Measurements from ENCODE around the gene PPP4R1. TPM values are rescaled to one million over a fixed set of nuclear protein-coding genes. Genes with fewer than 3 reads are reported as not detected.

PPP4R1 gene
- polyA plus RNA-seq, 1 donor from 2014 or later: 127 TPM

GRCh38 chr18:9596843-9597526, 17.4 kb downstream of the PPP4R1 start:
- Histone ChIP-seq H3K9me3 (ENCODE audit: low read length) (peaks cover 10% of the 10 kb centered on the region), H2AFZ (ENCODE audit: low read depth, low read length) (no peak overlapping the region), H3K27ac (ENCODE audit: low read length) (no peak overlapping the region), H3K4me2 (ENCODE audit: low read length) (no peak overlapping the region), H3K4me3 (ENCODE audit: low read length) (no peak overlapping the region), H4K20me1 (ENCODE audit: insufficient read depth) (no peaks in the 10 kb centered on the region), H3K9ac (ENCODE audit: low read length) (no peak overlapping the region), H3K27me3 (ENCODE audit: insufficient read depth, low read depth, low read length) (no peaks in the 10 kb centered on the region), H3K79me2 (replicated peaks; ENCODE audit: insufficient read depth, low read length) (peaks cover 80% of the 10 kb centered on the region), H3K36me3 (ENCODE audit: insufficient read depth, low read length) (peaks cover 11% of the 10 kb centered on the region), H3F3A (ENCODE audit: insufficient read depth, low read length, poor library complexity, severe bottlenecking) (no peaks in the 10 kb centered on the region), H3K9me2 (ENCODE audit: insufficient read depth, low read length) (no peaks in the 10 kb centered on the region)
- TF ChIP-seq EP300 (conservative IDR thresholded peaks at IDR 0.05; ENCODE audit: poor library complexity, severe bottlenecking) (no peak), REST (IDR thresholded peaks at IDR 0.05; ENCODE audit: borderline replicate concordance) (no peak), SMC3 (conservative IDR thresholded peaks at IDR 0.05; ENCODE audit: poor library complexity) (no peak), CTCF (IDR thresholded peaks at IDR 0.05; ENCODE audit: poor library complexity, severe bottlenecking) (no peak), MXI1 (conservative IDR thresholded peaks at IDR 0.05; ENCODE audit: poor library complexity, severe bottlenecking) (no peak), EZH2 (IDR thresholded peaks at IDR 0.05; ENCODE audit: borderline replicate concordance, insufficient read depth, low read length, poor library complexity, severe bottlenecking) (no peak), RAD21 (conservative IDR thresholded peaks at IDR 0.05) (no peak), POLR2AphosphoS5 (IDR thresholded peaks at IDR 0.05) (no peak), TAF1 (IDR thresholded peaks at IDR 0.05; ENCODE audit: low read depth) (no peak)

GRCh38 chr18:9596226-9596625, 18.1 kb downstream of the PPP4R1 start:
- Histone ChIP-seq H2AFZ (ENCODE audit: low read depth, low read length) (no peak overlapping the region), H3K36me3 (ENCODE audit: insufficient read depth, low read length) (peaks cover 11% of the 10 kb centered on the region), H3K27me3 (ENCODE audit: insufficient read depth, low read depth, low read length) (no peaks in the 10 kb centered on the region), H3K9me2 (ENCODE audit: insufficient read depth, low read length) (no peaks in the 10 kb centered on the region), H3K79me2 (replicated peaks; ENCODE audit: insufficient read depth, low read length) (peaks cover 74% of the 10 kb centered on the region), H3K4me2 (ENCODE audit: low read length) (no peak overlapping the region), H3K4me3 (ENCODE audit: low read length) (no peak overlapping the region), H3F3A (ENCODE audit: insufficient read depth, low read length, poor library complexity, severe bottlenecking) (no peaks in the 10 kb centered on the region), H4K20me1 (ENCODE audit: insufficient read depth) (no peaks in the 10 kb centered on the region), H3K9me3 (ENCODE audit: low read length) (peaks cover 10% of the 10 kb centered on the region), H3K27ac (ENCODE audit: low read length) (no peak overlapping the region), H3K9ac (ENCODE audit: low read length) (no peak overlapping the region)
- TF ChIP-seq TAF1 (IDR thresholded peaks at IDR 0.05; ENCODE audit: low read depth) (no peak), SMC3 (conservative IDR thresholded peaks at IDR 0.05; ENCODE audit: poor library complexity) (no peak), MXI1 (conservative IDR thresholded peaks at IDR 0.05; ENCODE audit: poor library complexity, severe bottlenecking) (no peak), EP300 (conservative IDR thresholded peaks at IDR 0.05; ENCODE audit: poor library complexity, severe bottlenecking) (no peak), REST (IDR thresholded peaks at IDR 0.05; ENCODE audit: borderline replicate concordance) (no peak), CTCF (IDR thresholded peaks at IDR 0.05; ENCODE audit: poor library complexity, severe bottlenecking) (no peak), EZH2 (IDR thresholded peaks at IDR 0.05; ENCODE audit: borderline replicate concordance, insufficient read depth, low read length, poor library complexity, severe bottlenecking) (no peak), RAD21 (conservative IDR thresholded peaks at IDR 0.05) (no peak)

Measured in neural cell (in vitro differentiated cells).